K562 (cell line): Measurements from ENCODE around the gene MBOAT7. TPM values are rescaled to one million over a fixed set of nuclear protein-coding genes. Genes with fewer than 3 reads are reported as not detected.

ENCODE experiments used
- HCFC1 ChIP-seq: IDR thresholded peaks from 2 replicates; pipeline ENCODE4 v1.6.1; 2012; ENCODE audit warnings: low read depth, low read length, improper control_type of control experiment
- HNRNPH1 ChIP-seq: fragments of 200-400 bp; formaldehyde crosslinking; optimal IDR thresholded peaks from 2 replicates; pipeline ENCODE3; 2017; ENCODE audit warnings: low read depth, mild to moderate bottlenecking, low read length, moderate library complexity
- IRF2 ChIP-seq: sonication (generic); formaldehyde crosslinking; IDR thresholded peaks from 2 replicates; pipeline ENCODE4 v1.8.1; 2022; ENCODE audit warnings: mild to moderate bottlenecking, missing genetic modification reagents
- MAFK ChIP-seq: IDR thresholded peaks from 2 replicates; pipeline ENCODE4 v1.6.1; 2011; ENCODE audit warnings: low read length, improper control_type of control experiment
- POLR3A ChIP-seq: IDR thresholded peaks from 2 replicates; pipeline ENCODE4 v1.6.1; 2011; ENCODE audit warnings: borderline replicate concordance, mild to moderate bottlenecking, moderate library complexity; ENCODE audit not compliant: insufficient read length, insufficient read depth; ENCODE audit errors: extremely low read depth
- TAF1 ChIP-seq: IDR thresholded peaks from 2 replicates; pipeline ENCODE4 v1.6.1; 2011; ENCODE audit warnings: mild to moderate bottlenecking, low read length, moderate library complexity; ENCODE audit not compliant: insufficient read depth, control insufficient read depth, severe bottlenecking; ENCODE audit errors: extremely low read depth
- TRIM28 ChIP-seq: fragments of 450-650 bp; IDR thresholded peaks from 2 replicates; pipeline ENCODE4 v1.6.1; 2017
- ZNF347 ChIP-seq: fragments of 450-650 bp; formaldehyde crosslinking; IDR thresholded peaks from 2 replicates; pipeline ENCODE4 v1.4.0; 2020; ENCODE audit warnings: low read depth, mild to moderate bottlenecking, moderate library complexity
- ZNF431 ChIP-seq: sonication (generic); formaldehyde crosslinking; IDR thresholded peaks from 2 replicates; pipeline ENCODE4 v1.8.0; 2022; ENCODE audit warnings: mild to moderate bottlenecking, missing genetic modification reagents
- ZNF583 ChIP-seq: fragments of 250-450 bp; sonication (Bioruptor Pico); IDR thresholded peaks from 2 replicates; pipeline ENCODE4 v1.4.0; 2020
- polyA plus RNA-seq, 8 experiments: library from polyadenylated mRNA; depleted of rRNA in 4 of 8; stranded (reverse) in 5 of 8; unstranded in 3 of 8; fragments of >200 nt; fragmentation: Nextera tagmentation in 2 of 8; fragmentation: Illumina TruSeq in 1 of 8; extraction: Ambion mirVana in 2 of 8; extraction: Trizol in 1 of 8; gene quantifications; 2 replicates each; pipeline versions ENCODE4 v1.2.1 to v1.2.3, GENCODE V29; 2011 to 2014; ENCODE audit warnings: inconsistent platforms in 1 of 8, missing spikeins in 1 of 8
- total RNA-seq, 7 experiments: library from RNA; depleted of rRNA in 6 of 7; stranded (reverse); fragments of >200 nt in 6 of 7; fragmentation: Illumina TruSeq in 2 of 7; extraction: Trizol in 2 of 7; gene quantifications; 2 replicates each; pipeline versions ENCODE4 v1.2.1 to v1.2.3, GENCODE V29; 2011 to 2021; ENCODE audit warnings: low replicate concordance in 1 of 7
- TF ChIP-seq, protein P1 (sequence below): fragments of 200-600 bp; sonication (generic); IDR thresholded peaks from one replicate; pipeline ENCODE4 v1.6.1; 2012; ENCODE audit warnings: mild to moderate bottlenecking, low read depth, low read length, inconsistent platforms
- TF ChIP-seq, protein P2 (sequence below): sonication (generic); formaldehyde crosslinking; IDR thresholded peaks from 2 replicates; pipeline ENCODE4 v1.8.1; 2023; ENCODE audit warnings: mild to moderate bottlenecking, missing genetic modification reagents
- TF ChIP-seq, protein P3 (sequence below): IDR thresholded peaks from 2 replicates; pipeline ENCODE4 v1.6.1; 2011; ENCODE audit not compliant: insufficient read length; ENCODE audit errors: extremely low read depth

The MBOAT7 gene
- total and polyA plus RNA-seq, 9 of the 15 experiments (the other 6 are each of a cell fraction or from before 2014, with no cell fraction given): 1.4 to 153 (median 56.1) TPM

DNA sequence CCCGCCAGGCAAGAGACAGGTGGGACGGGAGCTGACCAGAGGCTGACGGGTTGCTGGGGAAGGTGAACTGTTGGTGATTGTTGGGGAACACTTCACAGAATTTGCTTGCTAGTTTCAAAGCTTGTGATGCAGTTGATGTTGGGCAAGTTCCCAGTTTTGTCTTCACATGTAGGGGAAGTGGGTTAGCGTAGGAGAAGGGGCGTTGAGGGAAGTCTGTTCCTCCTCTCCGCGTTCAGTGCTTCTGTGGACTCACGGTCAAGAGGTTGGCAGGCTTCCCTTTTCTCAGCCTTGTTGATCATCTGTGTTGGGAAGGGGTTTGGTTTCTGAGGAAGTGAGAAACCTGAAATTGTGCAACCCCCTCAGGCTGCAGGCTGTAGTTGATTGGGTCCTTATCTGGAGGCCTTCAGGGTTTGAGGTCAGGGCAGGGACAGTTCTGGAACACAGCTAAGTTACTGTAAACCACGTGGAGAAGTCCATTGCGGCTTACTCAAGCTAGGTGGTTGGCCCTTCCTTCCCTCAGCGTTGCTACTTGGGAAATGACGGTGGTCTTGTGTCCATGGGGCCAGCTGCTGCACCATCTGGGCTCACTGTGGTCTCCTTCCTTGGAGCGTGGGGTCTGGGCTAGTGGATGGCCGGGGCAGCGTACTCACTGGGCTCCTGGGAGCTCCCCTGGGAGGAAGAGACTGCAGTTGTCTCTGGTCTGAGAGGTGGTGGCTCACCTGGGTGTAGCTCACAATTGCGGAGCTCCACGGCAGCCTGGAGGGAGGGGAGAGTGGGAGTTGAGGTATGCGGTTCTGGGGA, 18.8 kb upstream of the MBOAT7 start (continued):
- TF ChIP-seq MAFK (no peak; the same call in 1 of the 2 replicates), IRF2 (no peak), TRIM28 (peak; percentile 52; the same call in 1 of the 2 replicates), HCFC1 (no peak), HNRNPH1 (no peak), ZNF431 (peak; percentile 72; the same call in 1 of the 2 replicates), TAF1 (no peak), ZNF347 (peak; percentile 85), POLR3A (no peak), ZNF583 (CRISPR knock-in tag) (peak; percentile 55; the same call in 1 of the 2 replicates)
- TF ChIP-seq, protein P1, sequence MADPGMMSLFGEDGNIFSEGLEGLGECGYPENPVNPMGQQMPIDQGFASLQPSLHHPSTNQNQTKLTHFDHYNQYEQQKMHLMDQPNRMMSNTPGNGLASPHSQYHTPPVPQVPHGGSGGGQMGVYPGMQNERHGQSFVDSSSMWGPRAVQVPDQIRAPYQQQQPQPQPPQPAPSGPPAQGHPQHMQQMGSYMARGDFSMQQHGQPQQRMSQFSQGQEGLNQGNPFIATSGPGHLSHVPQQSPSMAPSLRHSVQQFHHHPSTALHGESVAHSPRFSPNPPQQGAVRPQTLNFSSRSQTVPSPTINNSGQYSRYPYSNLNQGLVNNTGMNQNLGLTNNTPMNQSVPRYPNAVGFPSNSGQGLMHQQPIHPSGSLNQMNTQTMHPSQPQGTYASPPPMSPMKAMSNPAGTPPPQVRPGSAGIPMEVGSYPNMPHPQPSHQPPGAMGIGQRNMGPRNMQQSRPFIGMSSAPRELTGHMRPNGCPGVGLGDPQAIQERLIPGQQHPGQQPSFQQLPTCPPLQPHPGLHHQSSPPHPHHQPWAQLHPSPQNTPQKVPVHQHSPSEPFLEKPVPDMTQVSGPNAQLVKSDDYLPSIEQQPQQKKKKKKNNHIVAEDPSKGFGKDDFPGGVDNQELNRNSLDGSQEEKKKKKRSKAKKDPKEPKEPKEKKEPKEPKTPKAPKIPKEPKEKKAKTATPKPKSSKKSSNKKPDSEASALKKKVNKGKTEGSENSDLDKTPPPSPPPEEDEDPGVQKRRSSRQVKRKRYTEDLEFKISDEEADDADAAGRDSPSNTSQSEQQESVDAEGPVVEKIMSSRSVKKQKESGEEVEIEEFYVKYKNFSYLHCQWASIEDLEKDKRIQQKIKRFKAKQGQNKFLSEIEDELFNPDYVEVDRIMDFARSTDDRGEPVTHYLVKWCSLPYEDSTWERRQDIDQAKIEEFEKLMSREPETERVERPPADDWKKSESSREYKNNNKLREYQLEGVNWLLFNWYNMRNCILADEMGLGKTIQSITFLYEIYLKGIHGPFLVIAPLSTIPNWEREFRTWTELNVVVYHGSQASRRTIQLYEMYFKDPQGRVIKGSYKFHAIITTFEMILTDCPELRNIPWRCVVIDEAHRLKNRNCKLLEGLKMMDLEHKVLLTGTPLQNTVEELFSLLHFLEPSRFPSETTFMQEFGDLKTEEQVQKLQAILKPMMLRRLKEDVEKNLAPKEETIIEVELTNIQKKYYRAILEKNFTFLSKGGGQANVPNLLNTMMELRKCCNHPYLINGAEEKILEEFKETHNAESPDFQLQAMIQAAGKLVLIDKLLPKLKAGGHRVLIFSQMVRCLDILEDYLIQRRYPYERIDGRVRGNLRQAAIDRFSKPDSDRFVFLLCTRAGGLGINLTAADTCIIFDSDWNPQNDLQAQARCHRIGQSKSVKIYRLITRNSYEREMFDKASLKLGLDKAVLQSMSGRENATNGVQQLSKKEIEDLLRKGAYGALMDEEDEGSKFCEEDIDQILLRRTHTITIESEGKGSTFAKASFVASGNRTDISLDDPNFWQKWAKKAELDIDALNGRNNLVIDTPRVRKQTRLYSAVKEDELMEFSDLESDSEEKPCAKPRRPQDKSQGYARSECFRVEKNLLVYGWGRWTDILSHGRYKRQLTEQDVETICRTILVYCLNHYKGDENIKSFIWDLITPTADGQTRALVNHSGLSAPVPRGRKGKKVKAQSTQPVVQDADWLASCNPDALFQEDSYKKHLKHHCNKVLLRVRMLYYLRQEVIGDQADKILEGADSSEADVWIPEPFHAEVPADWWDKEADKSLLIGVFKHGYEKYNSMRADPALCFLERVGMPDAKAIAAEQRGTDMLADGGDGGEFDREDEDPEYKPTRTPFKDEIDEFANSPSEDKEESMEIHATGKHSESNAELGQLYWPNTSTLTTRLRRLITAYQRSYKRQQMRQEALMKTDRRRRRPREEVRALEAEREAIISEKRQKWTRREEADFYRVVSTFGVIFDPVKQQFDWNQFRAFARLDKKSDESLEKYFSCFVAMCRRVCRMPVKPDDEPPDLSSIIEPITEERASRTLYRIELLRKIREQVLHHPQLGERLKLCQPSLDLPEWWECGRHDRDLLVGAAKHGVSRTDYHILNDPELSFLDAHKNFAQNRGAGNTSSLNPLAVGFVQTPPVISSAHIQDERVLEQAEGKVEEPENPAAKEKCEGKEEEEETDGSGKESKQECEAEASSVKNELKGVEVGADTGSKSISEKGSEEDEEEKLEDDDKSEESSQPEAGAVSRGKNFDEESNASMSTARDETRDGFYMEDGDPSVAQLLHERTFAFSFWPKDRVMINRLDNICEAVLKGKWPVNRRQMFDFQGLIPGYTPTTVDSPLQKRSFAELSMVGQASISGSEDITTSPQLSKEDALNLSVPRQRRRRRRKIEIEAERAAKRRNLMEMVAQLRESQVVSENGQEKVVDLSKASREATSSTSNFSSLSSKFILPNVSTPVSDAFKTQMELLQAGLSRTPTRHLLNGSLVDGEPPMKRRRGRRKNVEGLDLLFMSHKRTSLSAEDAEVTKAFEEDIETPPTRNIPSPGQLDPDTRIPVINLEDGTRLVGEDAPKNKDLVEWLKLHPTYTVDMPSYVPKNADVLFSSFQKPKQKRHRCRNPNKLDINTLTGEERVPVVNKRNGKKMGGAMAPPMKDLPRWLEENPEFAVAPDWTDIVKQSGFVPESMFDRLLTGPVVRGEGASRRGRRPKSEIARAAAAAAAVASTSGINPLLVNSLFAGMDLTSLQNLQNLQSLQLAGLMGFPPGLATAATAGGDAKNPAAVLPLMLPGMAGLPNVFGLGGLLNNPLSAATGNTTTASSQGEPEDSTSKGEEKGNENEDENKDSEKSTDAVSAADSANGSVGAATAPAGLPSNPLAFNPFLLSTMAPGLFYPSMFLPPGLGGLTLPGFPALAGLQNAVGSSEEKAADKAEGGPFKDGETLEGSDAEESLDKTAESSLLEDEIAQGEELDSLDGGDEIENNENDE: no peak
- TF ChIP-seq, protein P2, sequence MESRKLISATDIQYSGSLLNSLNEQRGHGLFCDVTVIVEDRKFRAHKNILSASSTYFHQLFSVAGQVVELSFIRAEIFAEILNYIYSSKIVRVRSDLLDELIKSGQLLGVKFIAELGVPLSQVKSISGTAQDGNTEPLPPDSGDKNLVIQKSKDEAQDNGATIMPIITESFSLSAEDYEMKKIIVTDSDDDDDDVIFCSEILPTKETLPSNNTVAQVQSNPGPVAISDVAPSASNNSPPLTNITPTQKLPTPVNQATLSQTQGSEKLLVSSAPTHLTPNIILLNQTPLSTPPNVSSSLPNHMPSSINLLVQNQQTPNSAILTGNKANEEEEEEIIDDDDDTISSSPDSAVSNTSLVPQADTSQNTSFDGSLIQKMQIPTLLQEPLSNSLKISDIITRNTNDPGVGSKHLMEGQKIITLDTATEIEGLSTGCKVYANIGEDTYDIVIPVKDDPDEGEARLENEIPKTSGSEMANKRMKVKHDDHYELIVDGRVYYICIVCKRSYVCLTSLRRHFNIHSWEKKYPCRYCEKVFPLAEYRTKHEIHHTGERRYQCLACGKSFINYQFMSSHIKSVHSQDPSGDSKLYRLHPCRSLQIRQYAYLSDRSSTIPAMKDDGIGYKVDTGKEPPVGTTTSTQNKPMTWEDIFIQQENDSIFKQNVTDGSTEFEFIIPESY (CRISPR knock-in tag): peak; percentile 54; the same call in 1 of the 2 replicates
- TF ChIP-seq, protein P3, sequence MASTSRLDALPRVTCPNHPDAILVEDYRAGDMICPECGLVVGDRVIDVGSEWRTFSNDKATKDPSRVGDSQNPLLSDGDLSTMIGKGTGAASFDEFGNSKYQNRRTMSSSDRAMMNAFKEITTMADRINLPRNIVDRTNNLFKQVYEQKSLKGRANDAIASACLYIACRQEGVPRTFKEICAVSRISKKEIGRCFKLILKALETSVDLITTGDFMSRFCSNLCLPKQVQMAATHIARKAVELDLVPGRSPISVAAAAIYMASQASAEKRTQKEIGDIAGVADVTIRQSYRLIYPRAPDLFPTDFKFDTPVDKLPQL: no peak
